Measurements from ENCODE around the gene PARP8.
"Not testable (repeated sequence)": the region's sequence is repeated elsewhere in the genome, so short reads cannot be mapped to it uniquely, and the experiment has no call there.

PARP8 gene

GRCh38 chr5:50808406-50808805 lies 142.0 kb downstream of the PARP8 start:
- TF ChIP-seq CTCF (IDR thresholded peaks at IDR 0.05; ENCODE audit: extremely low read depth, missing control alignments), result no peak
- no peak for DNase-seq (ENCODE audit: low spot score)

- DNase-seq (ENCODE audit: low spot score), result not testable (repeated sequence)
These were observed 145.3 kb downstream of the PARP8 start for GRCh38 chr5:50811746-50812145.

GRCh38 chr5:50813691-50814090 lies 147.3 kb downstream of the PARP8 start:
- no peak for TF ChIP-seq CTCF (IDR thresholded peaks at IDR 0.05; ENCODE audit: extremely low read depth, missing control alignments)
- DNase-seq (ENCODE audit: low spot score), result no peak

GRCh38 chr5:50814556-50814955 lies 148.1 kb downstream of the PARP8 start:
- TF ChIP-seq CTCF (IDR thresholded peaks at IDR 0.05; ENCODE audit: extremely low read depth, missing control alignments), result no peak
- DNase-seq (ENCODE audit: low spot score), result no peak

- no peak for TF ChIP-seq CTCF (IDR thresholded peaks at IDR 0.05; ENCODE audit: extremely low read depth, missing control alignments)
- DNase-seq (ENCODE audit: low spot score), result no peak
These were observed 155.6 kb downstream of the PARP8 start for GRCh38 chr5:50822046-50822445.

GRCh38 chr5:50822761-50823160 lies 156.3 kb downstream of the PARP8 start:
- no peak for TF ChIP-seq CTCF (IDR thresholded peaks at IDR 0.05; ENCODE audit: extremely low read depth, missing control alignments)
- DNase-seq (ENCODE audit: low spot score), result no peak

GRCh38 chr5:50823568-50823967 lies 157.1 kb downstream of the PARP8 start:
- no peak for DNase-seq (ENCODE audit: low spot score)
- no peak for TF ChIP-seq CTCF (IDR thresholded peaks at IDR 0.05; ENCODE audit: extremely low read depth, missing control alignments)

GRCh38 chr5:50824109-50824508 lies 157.7 kb downstream of the PARP8 start:
- no peak for TF ChIP-seq CTCF (IDR thresholded peaks at IDR 0.05; ENCODE audit: extremely low read depth, missing control alignments)
- no peak for DNase-seq (ENCODE audit: low spot score)
